ENCODE data around the gene EBF3. TPM values are rescaled to one million over a fixed set of nuclear protein-coding genes. Genes with fewer than 3 reads are reported as not detected.

Gene EBF3
- total RNA-seq, 1 donor = 6.0 TPM

DNA sequence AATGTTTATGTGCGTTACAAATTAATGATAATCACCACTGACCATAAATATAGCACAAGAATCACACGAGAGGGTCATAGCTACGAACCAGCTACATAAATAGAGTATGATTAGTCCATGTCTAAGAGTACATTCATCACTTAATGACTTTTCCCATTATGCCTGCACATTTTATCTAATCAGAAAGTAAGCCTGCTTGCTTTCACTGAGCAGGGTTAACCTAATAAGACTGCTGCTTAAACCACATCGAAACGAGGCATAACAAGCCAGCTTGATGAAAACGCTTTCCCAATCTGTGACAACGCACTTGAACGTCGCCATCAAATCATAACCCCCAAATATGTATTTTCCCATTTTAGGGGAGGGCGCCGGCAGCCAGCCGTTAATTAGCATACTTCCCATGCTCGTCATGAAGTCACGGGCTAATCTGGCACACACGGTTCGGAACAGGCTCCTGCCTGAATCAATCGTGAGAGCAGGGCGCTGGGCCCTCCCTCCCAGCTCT lies 71.5 kb downstream of the EBF3 start:
- no peak overlapping the region for H3K4me3 ChIP-seq (ENCODE audit: low read depth, low read length)
- TF ChIP-seq, protein P1, sequence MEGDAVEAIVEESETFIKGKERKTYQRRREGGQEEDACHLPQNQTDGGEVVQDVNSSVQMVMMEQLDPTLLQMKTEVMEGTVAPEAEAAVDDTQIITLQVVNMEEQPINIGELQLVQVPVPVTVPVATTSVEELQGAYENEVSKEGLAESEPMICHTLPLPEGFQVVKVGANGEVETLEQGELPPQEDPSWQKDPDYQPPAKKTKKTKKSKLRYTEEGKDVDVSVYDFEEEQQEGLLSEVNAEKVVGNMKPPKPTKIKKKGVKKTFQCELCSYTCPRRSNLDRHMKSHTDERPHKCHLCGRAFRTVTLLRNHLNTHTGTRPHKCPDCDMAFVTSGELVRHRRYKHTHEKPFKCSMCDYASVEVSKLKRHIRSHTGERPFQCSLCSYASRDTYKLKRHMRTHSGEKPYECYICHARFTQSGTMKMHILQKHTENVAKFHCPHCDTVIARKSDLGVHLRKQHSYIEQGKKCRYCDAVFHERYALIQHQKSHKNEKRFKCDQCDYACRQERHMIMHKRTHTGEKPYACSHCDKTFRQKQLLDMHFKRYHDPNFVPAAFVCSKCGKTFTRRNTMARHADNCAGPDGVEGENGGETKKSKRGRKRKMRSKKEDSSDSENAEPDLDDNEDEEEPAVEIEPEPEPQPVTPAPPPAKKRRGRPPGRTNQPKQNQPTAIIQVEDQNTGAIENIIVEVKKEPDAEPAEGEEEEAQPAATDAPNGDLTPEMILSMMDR (IDR thresholded peaks at IDR 0.05; ENCODE audit: insufficient read depth, low read depth, low read length) = no peak
- DNase-seq (ENCODE audit: low read depth) = no peak

GRCh38 chr10:129891806-129892205 lies 72.3 kb downstream of the EBF3 start:
- DNase-seq (ENCODE audit: low read depth) = no peak
- no peak overlapping the region for H3K4me3 ChIP-seq (ENCODE audit: low read depth, low read length)
- TF ChIP-seq, protein P1 (IDR thresholded peaks at IDR 0.05; ENCODE audit: insufficient read depth, low read depth, low read length) = no peak

DNA sequence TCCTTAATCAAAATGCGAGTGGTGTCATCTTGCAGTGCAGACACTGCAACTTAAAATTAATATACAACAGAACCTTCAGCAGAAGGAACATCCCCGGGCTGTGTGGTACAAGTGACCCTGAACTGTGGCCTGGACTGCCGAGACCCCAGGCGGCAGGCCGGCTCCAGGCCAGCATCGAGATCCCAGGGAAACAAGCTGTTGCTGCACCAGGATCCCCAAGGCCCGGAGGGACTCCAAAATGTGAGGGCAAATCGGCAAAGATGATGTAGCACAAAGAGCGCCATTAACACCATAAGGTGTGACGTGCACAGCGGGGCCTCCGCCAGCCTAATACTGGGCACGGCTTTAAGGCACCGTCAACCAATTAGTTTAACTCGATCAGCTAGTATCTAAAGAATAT lies 73.9 kb downstream of the EBF3 start:
- TF ChIP-seq, protein P1 (IDR thresholded peaks at IDR 0.05; ENCODE audit: insufficient read depth, low read depth, low read length) = no peak
- H3K4me3 ChIP-seq (ENCODE audit: low read depth, low read length) = no peak overlapping the region
- DNase-seq (ENCODE audit: low read depth) = no peak

DNA sequence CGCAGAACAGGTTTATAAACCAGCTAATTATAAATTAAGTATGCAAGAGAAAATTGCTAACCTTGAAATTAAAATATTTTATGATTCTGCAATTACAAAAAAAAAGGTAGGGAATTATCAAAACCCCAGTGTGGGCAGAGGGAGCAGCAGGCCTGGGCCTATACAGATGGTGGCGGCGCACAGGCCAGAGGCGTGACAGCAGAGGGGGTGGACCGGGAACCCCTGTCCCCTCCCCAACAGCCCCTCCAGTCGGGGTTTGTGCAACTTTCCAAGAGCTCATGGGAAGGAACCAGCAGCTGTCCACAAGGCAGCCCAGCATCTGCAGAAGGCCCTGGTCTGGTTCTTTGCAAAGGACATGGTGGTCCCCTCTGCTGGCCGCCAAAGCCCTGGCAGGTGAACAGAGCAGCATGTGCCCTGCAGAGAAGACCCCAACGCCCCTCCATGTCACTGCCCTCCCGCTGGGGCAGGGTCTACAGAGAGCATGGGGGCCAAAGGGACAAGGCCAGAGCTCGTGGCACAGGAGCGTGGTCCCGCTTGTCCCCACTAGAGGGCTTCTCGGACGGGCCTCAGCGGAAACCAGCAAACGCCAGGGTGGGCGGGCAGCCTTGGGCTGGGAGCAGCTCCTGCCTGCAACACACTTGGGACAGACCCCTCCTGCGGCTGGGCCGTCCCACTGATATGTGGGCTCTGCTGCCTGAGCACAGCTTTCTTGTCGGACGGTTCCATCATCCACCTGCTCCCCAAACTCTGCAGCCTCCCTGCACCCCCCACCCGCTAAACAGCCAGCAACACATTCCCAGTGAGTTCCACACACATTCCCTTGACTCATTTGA lies 75.1 kb downstream of the EBF3 start:
- TF ChIP-seq, protein P1 (IDR thresholded peaks at IDR 0.05; ENCODE audit: insufficient read depth, low read depth, low read length) = peak; percentile 30
- DNase-seq (ENCODE audit: low read depth) = no peak
- H3K4me3 ChIP-seq (ENCODE audit: low read depth, low read length) = no peak overlapping the region

DNA sequence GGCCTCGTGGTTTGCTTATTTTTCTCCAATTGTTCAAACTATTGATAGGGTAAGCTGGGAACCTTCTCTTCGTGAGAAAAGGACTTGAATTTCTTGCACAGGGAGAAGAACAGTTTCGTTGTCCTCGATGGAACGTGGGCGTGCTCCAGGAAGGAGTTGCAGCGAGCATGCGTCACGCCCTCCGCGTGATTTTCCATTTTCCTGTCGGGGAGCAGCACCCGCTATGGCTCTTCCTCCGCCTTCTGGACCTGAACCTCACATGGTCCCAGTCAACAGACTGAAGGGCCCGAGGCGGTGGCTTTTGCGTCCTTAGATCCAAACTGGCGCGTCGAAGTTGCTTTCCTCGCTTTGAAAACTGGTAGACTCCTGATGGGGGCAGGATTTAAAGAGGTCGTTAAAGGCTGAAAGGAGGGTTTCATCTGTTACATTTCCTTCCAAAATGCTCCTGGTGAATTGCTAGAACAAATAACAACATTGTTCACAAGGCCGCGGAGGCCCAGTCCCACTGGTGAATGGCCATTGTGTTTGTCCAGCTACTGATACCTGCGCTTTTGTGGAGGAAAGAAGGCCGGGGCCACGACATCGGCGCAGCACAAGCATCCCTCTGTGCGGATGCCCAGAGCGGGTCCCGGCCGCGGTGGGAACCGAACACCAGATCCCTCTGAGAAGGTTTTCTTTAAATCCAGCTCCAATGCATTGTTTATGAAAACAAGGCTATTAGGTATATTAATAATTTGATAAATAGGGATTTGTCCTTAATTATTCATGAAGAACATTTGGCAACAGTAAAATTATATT lies 75.9 kb downstream of the EBF3 start:
- H3K4me3 ChIP-seq (ENCODE audit: low read depth, low read length) = no peak overlapping the region
- TF ChIP-seq, protein P1 (IDR thresholded peaks at IDR 0.05; ENCODE audit: insufficient read depth, low read depth, low read length) = no peak
- no peak for DNase-seq (ENCODE audit: low read depth)

- no peak for DNase-seq (ENCODE audit: low read depth)
- TF ChIP-seq, protein P1 (IDR thresholded peaks at IDR 0.05; ENCODE audit: insufficient read depth, low read depth, low read length) = no peak
- no peak overlapping the region for H3K4me3 ChIP-seq (ENCODE audit: low read depth, low read length)
Observed at GRCh38 chr10:129887381-129887905, 76.6 kb downstream of the EBF3 start.
